Left colon (tissue), 2 donors: ENCODE results near the gene MLXIP. TPM values are rescaled to one million over a fixed set of nuclear protein-coding genes. Genes with fewer than 3 reads are reported as not detected.
"Not testable (repeated sequence)": the region's sequence is repeated elsewhere in the genome, so short reads cannot be mapped to it uniquely, and the experiment has no call there.

ENCODE experiments used
- ATAC-seq: fragments of 200-7000 bp; cut with Tn5 transposase; one replicate; pipeline ENCODE4 v1.9.1; 2020; ENCODE audit warnings: mild to moderate bottlenecking, moderate library complexity
- DNase-seq, 2 donors: peaks; one replicate each; pipeline ENCODE4 v3.0.0-alpha.2; 2020
- intact Hi-C, 2 donors: fragments of 100-400 bp; cut with DNase I in 1 of 2; cut with micrococcal nuclease in 1 of 2; formaldehyde crosslinking; loops; one replicate each; pipeline versions ENCODE4 v1.11.2 to v1.14.0; 2022; cut with DNase I, micrococcal nuclease
- total RNA-seq, 2 donors: library from RNA; stranded (reverse); fragmentation: NEBNext Ultra II Directional; extraction: Animal tissue kit (Norgen Biotek cat#: 25700); gene quantifications; one replicate each; pipeline ENCODE4 v1.2.1, GENCODE V29; 2021
- donor health status: DM: no; HTN: no; CAD: no.
- donor health status: DM: yes; HTN: yes; CAD: no.

MLXIP gene
- total RNA-seq, 2 donors from 2014 or later: 125 to 175 TPM

DNA sequence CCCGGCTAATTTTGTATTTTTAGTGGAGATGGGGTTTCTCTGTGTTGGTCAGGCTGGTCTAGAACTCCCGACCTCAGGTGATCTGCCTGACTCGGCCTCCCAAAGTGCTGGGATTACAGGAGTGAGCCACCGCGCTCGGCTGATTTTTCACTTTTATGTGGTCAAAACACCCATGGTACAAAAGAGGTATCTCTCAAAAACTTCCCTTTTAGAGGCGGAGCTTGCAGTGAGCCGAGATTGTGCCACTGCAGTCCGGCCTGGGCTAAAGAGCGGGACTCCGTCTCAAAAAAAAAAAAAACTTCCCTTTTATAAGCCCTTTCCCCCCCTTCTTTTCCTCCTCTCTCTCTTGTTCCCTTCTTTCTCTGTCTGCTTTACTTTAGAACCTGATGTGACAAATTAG is 26.9 kb downstream of the MLXIP start:
- peak; percentile 1 for ATAC-seq
- DNase-seq: peak in 1 of 2 donors; percentile 18
- intact Hi-C loops: not testable (repeated sequence)

DNA sequence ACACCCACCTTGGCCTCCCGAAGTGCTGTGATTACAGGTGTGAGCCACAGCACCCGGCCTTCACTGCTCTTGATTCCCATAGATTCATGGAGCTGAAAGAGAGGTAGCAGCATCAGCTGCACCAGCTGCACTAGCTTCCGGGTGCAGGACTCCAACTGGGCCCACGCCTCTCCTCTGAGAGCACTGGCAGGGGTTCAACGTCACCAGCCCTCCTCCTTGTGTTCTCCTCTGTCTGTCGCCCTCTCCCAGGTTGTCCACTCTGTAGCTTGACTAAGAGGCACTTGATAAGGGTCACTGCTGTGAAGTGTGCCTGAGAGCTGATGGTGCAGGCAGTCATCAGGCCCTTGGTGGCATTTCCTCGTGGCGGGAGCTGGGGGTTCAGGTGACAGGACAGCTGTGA is 28.3 kb downstream of the MLXIP start:
- intact Hi-C loops: no loop called here
- peak; percentile 80 to 88 for DNase-seq
- ATAC-seq: peak; percentile 58

- no peak for ATAC-seq
- DNase-seq: peak in 1 of 2 donors; percentile 24
- intact Hi-C loops: no loop called here
Observed at GRCh38 chr12:122107261-122107660, 28.7 kb downstream of the MLXIP start.

DNA sequence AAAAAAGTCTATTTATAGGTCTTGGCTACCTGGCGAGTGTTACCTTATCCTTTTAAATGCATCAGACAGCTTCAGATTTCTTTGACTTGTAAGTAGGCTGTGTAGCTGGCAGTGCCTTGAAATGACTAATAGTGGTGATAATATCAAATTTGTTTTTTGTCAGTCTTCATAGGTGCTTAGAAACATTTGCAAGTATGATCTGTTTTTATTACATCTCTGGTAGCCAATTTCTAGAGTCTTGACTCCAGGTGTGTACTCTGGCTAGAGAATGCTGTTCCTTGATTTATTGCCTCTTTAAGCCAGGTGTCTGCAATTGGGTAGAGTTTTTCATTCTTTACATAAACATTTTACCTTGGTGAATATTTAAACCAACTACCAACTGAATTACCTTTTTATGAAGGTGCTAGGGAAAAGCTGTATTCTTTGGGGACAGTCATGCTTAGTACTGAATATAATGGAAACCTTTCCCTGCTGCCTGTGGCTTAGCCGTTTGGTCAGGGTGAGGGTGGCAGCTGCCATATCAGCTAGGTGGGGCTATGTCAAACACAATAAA is 32.6 kb downstream of the MLXIP start:
- DNase-seq: peak in 1 of 2 donors; percentile 77
- ATAC-seq: peak; percentile 70
- intact Hi-C loops: no loop called here

GRCh38 chr12:122116707-122117535 is 38.4 kb downstream of the MLXIP start:
- ATAC-seq (peak; percentile 64), DNase-seq (peak; percentile 73 to 83)
- intact Hi-C loops: no loop called here

DNA sequence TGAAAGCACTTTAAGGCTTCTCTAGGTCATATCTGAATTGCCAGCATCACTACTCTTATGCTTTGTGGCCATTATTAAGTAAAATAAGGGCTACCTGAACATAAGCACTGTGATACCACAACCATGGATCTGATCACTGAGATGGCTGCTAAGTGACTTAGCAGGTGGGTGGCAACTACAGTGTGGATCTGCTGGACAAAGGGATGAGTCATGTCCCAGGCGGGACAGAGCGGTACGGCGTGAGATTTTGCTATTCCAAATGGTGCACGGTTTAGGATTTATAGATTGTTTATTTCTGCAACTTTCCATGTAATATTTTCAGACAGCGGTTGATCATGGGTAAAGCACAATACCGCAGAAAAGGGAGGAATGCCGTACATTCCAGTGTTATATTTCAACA is 39.4 kb downstream of the MLXIP start:
- ATAC-seq: peak; percentile 13
- no peak for DNase-seq
- intact Hi-C loops: no loop called here

- ATAC-seq: not testable (repeated sequence)
- peak in 1 of 2 donors; percentile 8 for DNase-seq
- intact Hi-C loops: loop anchor here in 1 of 2 donors (5.0 kb wide), 1 partner anchor 69 kb away; no protein-coding TSS in a partner anchor
Observed at GRCh38 chr12:122121341-122121740, 42.8 kb downstream of the MLXIP start.

DNA sequence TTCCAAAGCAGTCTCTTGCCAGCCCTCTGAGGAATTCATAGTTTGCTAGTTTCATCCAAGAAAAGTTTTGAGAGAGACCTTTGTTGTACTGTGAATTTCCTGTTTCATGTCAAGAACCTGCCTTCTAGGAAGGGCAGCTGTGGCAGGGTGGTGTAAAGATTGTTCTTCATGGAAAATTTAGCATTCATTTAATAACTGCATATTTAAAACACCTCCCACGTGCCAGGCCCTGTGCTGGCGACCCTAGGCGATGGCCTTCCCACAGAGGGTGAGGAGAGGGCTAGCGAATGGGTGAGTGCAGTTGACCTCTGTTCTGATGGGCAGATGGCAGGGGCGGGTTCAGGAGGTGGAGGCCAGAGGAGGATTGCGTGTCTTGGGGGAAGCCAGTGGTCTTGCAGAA is 43.2 kb downstream of the MLXIP start:
- intact Hi-C loops: loop anchor here in 1 of 2 donors (5.0 kb wide), 1 partner anchor 69 kb away; no protein-coding TSS in a partner anchor
- ATAC-seq: no peak
- peak in 1 of 2 donors; percentile 6 for DNase-seq

- peak; percentile 71 to 80 for DNase-seq
- intact Hi-C loops: loop anchor here in 1 of 2 donors (5.0 kb wide), 1 partner anchor 71 kb away; no protein-coding TSS in a partner anchor
- ATAC-seq: peak; percentile 61
Observed at GRCh38 chr12:122123051-122123760, 44.6 kb downstream of the MLXIP start.

DNA sequence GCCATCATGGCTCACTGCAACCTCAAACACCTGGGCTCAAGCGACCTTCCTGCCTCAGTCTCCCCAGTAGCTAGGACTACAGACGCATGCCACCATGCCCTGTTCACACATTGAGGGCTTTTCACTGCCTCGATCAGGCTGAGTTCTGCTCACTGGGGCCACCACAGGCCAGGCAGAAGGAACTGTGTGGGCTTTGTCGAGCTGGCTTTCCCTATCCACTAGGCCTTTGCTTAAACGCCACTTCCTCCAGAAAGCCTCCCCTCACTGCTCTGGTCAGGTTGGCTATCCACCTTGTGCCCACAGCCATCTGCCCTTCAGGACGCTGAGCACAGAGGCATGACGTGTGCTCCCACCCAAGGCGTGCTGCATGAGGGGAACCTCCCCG is 45.2 kb downstream of the MLXIP start:
- ATAC-seq: no peak
- intact Hi-C loops: loop anchor here (2.0 to 5.0 kb wide), 2 partner anchors 69 to 71 kb away; no protein-coding TSS in a partner anchor
- no peak for DNase-seq

- intact Hi-C loops: loop anchor here (2.0 to 5.0 kb wide), 2 partner anchors 70 to 72 kb away; no protein-coding TSS in a partner anchor
- ATAC-seq: peak; percentile 20
- no peak for DNase-seq
Observed at GRCh38 chr12:122124370-122124769, 45.8 kb downstream of the MLXIP start.

DNA sequence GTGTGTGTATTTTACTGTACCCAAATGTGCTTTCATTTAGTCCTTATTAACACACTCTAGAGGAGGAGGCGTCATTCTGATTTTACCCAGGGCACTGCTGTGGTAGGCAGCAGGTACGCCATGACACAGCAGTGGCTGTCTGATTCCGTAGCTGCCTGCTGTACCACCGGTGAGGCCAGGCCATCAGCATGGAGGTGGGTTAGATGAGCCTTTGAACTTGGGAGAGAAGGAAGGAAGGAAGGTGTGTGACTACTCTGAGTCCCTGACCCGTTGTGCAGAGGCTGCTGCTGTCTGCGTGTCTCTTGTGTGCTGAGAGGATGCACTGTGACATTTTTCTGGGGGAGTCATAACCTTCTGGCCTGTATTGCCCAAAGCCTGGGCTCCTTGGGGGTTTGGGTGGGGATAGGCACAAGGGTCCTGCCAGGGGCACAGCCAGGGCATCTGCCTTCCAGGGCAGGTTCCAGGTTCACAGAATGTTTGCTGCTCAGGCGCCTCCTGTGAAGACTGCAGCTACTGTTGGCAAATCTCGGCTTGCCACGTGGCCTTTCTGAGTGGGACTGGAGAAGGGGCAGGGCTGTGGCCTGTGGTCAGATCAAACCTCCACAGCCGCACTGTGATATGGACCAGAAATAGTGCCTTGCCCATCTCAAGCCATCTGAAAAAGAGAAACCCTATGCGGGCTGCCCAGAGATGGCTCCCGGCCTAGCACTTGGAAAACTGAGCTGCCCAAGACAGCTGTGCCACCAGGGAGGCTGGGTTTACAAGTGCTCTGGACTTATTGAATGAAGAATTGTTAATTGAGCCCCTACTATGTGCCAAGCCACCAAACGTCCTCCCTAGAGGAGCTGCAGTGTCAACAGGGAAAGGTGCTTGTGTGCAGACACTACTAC is 47.1 kb downstream of the MLXIP start:
- intact Hi-C loops: loop anchor here in 1 of 2 donors (2.0 kb wide), 1 partner anchor 71 kb away; no protein-coding TSS in a partner anchor
- peak in 1 of 2 donors; percentile 8 for DNase-seq
- ATAC-seq: no peak

GRCh38 chr12:122126342-122126635 is 47.7 kb downstream of the MLXIP start:
- intact Hi-C loops: no loop called here
- DNase-seq (no peak), ATAC-seq (no peak)

DNA sequence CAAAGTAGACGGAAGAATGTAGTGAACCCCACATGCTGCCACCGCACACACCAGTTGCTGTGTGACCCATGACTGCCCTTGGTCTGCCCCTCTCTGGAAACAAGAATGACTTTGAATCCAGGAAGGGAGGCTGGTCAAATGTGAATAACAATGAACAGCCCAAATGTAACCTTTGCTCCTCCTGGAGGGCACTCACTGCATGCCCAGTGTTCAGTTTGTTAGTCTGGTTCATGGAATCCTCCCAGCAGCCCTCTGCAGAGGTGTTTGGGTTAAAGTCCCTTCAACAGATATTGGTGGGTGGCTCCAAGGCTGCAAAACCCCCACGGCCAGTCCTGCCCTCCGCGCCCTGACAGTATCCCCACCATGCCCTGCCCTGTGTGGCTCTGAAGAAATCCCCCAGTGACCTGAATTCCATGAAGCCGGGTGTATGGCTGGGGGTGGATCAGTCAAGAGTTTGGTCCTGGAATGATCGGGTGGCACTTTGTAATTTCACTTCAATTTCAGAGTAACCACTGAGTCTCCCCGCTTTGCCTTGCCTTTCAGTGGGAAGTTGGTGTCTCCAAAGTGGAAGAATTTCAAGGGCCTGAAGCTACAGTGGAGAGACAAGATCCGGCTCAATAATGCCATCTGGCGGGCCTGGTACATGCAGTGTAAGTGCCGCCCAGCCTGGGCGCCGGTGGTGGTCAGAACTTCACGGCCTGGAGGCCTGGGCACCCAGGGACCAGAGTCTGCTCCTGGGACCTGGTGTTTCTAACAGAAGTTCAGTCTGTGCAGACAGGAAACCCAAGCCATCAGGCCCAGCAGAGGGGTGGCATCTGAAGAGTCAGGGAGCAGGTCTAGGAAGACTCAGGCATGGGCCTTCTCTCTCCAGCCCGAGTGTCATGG is 48.4 kb downstream of the MLXIP start:
- intact Hi-C loops: no loop called here
- ATAC-seq (peak; percentile 6), DNase-seq (no peak)

DNA sequence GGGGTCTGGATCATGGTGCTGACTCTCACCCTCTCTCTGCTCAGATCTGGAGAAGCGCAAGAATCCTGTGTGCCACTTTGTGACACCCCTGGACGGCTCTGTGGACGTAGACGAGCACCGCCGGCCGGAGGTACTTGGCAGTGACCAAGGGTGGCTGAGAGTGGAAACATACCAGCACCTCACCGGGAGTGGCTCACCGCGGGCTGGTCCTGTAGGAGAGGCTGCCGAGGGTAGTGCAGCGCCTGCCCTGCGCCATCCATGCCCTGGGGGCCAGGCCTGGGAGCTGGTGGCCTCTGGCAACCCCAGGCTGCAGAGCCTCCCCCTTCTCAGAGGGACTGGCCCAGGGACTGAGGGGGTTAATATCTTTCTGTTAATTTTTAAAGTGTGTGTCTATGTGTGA is 49.3 kb downstream of the MLXIP start:
- DNase-seq (no peak), ATAC-seq (no peak)
- intact Hi-C loops: no loop called here

- no peak for ATAC-seq
Observed at GRCh38 chr12:122128481-122128880, 49.9 kb downstream of the MLXIP start.

DNA sequence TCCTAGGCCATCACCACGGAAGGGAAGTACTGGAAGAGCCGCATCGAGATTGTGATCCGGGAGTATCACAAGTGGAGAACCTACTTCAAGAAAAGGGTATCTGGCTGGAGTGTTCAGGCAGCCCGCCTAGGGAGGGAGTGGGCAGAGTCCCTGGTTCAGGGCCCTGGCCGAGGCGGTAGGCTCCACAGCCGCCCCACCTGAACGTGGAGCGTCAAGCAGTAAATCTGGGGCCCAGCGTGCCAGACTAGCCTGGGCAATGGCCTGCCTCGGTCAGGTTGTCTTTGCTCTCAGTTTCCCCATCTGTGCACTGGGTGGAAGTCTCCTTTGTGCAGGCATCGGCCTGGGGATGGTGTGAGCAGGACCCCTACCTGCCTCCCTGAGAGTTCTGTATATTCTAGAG is 50.6 kb downstream of the MLXIP start:
- intact Hi-C loops: no loop called here
- ATAC-seq: no peak
- DNase-seq: no peak

More at GRCh38 chr12:122128481-122128880, 49.9 kb downstream of the MLXIP start:
- no peak for DNase-seq
- intact Hi-C loops: no loop called here
